CD14-positive monocyte (primary cell): ENCODE data around the gene SETD3. TPM values are rescaled to one million over a fixed set of nuclear protein-coding genes. Genes with fewer than 3 reads are reported as not detected.
A peak's percentile ranks its signal among the peaks of the same experiment; 100 is the strongest.

Experiments
- DNase-seq, 3 donors: peaks; one replicate each; pipeline ENCODE4 v3.0.0-alpha.2; 2011 to 2022
- H2AFZ ChIP-seq: 2 replicates; pipeline ENCODE4 v1.6.0; 2012; ENCODE audit warnings: mild to moderate bottlenecking, low read depth, low read length, inconsistent platforms; ENCODE audit not compliant: insufficient read depth, poor library complexity, severe bottlenecking
- H3K27ac ChIP-seq, 2 donors: 1 replicate in 1 of 2; 2 replicates in 1 of 2; pipeline ENCODE4 v1.5.1; 2012 to 2013; ENCODE audit warnings: low read length in 2 of 2, control low read depth in 1 of 2, inconsistent platforms in 1 of 2, low read depth in 1 of 2, mild to moderate bottlenecking in 1 of 2
- H3K27me3 ChIP-seq, 2 donors: one replicate each; pipeline versions ENCODE4 v1.6.0 to v1.6.1; 2011 to 2013; ENCODE audit warnings: low read length in 2 of 2; ENCODE audit not compliant: control insufficient read depth in 2 of 2, insufficient read depth in 2 of 2
- H3K36me3 ChIP-seq, 2 donors: replicated peaks in 1 of 2; 1 replicate in 1 of 2; 2 replicates in 1 of 2; pipeline versions ENCODE4 v1.5.1 to v1.6.1; 2012 to 2013; ENCODE audit warnings: low read length in 2 of 2, control low read depth in 1 of 2, inconsistent platforms in 1 of 2, mild to moderate bottlenecking in 1 of 2; ENCODE audit not compliant: insufficient read depth in 2 of 2, control insufficient read depth in 1 of 2
- H3K4me1 ChIP-seq, 2 donors: 1 replicate in 1 of 2; 2 replicates in 1 of 2; pipeline versions ENCODE4 v1.5.1 to v1.6.1; 2012 to 2013; ENCODE audit warnings: low read length in 2 of 2, control low read depth in 1 of 2, inconsistent platforms in 1 of 2, mild to moderate bottlenecking in 1 of 2, moderate library complexity in 1 of 2; ENCODE audit not compliant: insufficient read depth in 2 of 2, control insufficient read depth in 1 of 2
- H3K4me2 ChIP-seq: replicated peaks from 2 replicates; pipeline ENCODE3; 2012; ENCODE audit warnings: low read length, moderate library complexity, mild to moderate bottlenecking; ENCODE audit not compliant: poor library complexity, severe bottlenecking; ENCODE audit errors: extremely low read depth
- H3K4me3 ChIP-seq, 3 experiments: fragments of 200-600 bp in 1 of 3; sonication (generic) in 1 of 3; replicated peaks in 1 of 3; 1 replicate in 2 of 3; 2 replicates in 1 of 3; pipeline ENCODE4 v1.5.1; 2011 to 2013; ENCODE audit warnings: low read length in 3 of 3, mild to moderate bottlenecking in 3 of 3, control low read depth in 2 of 3, low read depth in 2 of 3, inconsistent platforms in 1 of 3, moderate library complexity in 1 of 3
- H3K79me2 ChIP-seq: 2 replicates; pipeline ENCODE4 v1.6.0; 2012; ENCODE audit warnings: mild to moderate bottlenecking, control low read depth, inconsistent platforms, low read length, moderate library complexity; ENCODE audit not compliant: insufficient read depth
- H3K9ac ChIP-seq: 2 replicates; pipeline ENCODE4 v1.6.0; 2017; ENCODE audit warnings: low read length, mild to moderate bottlenecking; ENCODE audit not compliant: insufficient read depth, poor library complexity, severe bottlenecking
- H3K9me3 ChIP-seq, 2 donors: replicated peaks in 1 of 2; 1 replicate in 1 of 2; 2 replicates in 1 of 2; pipeline versions ENCODE4 v1.5.1 to v1.6.1; 2012 to 2013; ENCODE audit warnings: low read length in 2 of 2, control low read depth in 1 of 2; ENCODE audit not compliant: control insufficient read depth in 1 of 2, insufficient read depth in 1 of 2
- H4K20me1 ChIP-seq: 2 replicates; pipeline ENCODE4 v1.6.0; 2012; ENCODE audit warnings: mild to moderate bottlenecking, low read length, control low read depth, moderate library complexity; ENCODE audit not compliant: insufficient read depth
- H3K27ac Mint-ChIP-seq, 7 donors: one replicate each; pipeline ENCODE4 v1.8.0; 2020; ENCODE audit warnings: mild to moderate bottlenecking in 7 of 7, mixed read lengths in 7 of 7, moderate library complexity in 6 of 7, inconsistent platforms in 2 of 7
- H3K27me3 Mint-ChIP-seq, 3 donors: one replicate each; pipeline ENCODE4 v1.8.0; 2021 to 2022; ENCODE audit warnings: low read depth in 3 of 3, mild to moderate bottlenecking in 3 of 3, mixed read lengths in 3 of 3, moderate library complexity in 3 of 3, inconsistent platforms in 1 of 3
- H3K36me3 Mint-ChIP-seq, 2 donors: one replicate each; pipeline ENCODE4 v1.8.0; 2020; ENCODE audit warnings: mixed read lengths in 2 of 2, inconsistent platforms in 1 of 2, mild to moderate bottlenecking in 1 of 2
- H3K4me1 Mint-ChIP-seq: one replicate; pipeline ENCODE4 v1.8.0; 2020; ENCODE audit warnings: mild to moderate bottlenecking, mixed read lengths
- H3K4me3 Mint-ChIP-seq, 2 donors: one replicate each; pipeline ENCODE4 v1.8.0; 2020; ENCODE audit warnings: mild to moderate bottlenecking in 2 of 2, mixed read lengths in 2 of 2, moderate library complexity in 1 of 2
- H3K9me3 Mint-ChIP-seq, 7 donors: one replicate each; pipeline ENCODE4 v1.8.0; 2020 to 2022; ENCODE audit warnings: mixed read lengths in 7 of 7, mild to moderate bottlenecking in 6 of 7, moderate library complexity in 6 of 7, inconsistent platforms in 2 of 7
- WGBS: methylation state at CpG from one replicate; pipeline ENCODE4 v1.1.5; 2013; ENCODE audit warnings: missing lambda C conversion rate; ENCODE audit not compliant: insufficient coverage; 5-methylcytosine and 5-hydroxymethylcytosine counted together
- intact Hi-C, 2 donors: fragments of 100-400 bp; cut with micrococcal nuclease; formaldehyde crosslinking; loops; one replicate each; pipeline versions ENCODE4 v1.15.0 to v1.15.1; 2023
- polyA plus RNA-seq, 3 donors: library from polyadenylated mRNA; depleted of rRNA in 1 of 3; unstranded in 2 of 3; stranded (reverse) in 1 of 3; fragments of 300-500 nt in 2 of 3; fragments of >200 nt in 1 of 3; fragmentation: Illumina TruSeq in 2 of 3; gene quantifications; 1 replicate in 2 of 3; 2 replicates in 1 of 3; pipeline ENCODE4 v1.2.3, GENCODE V29; 2012 to 2021
- TF ChIP-seq, protein P1 (sequence below): fragments of 200-600 bp; IDR thresholded peaks from one replicate; pipeline ENCODE4 v1.8.0; 2022; ENCODE audit warnings: antibody characterized with exemption, mild to moderate bottlenecking

Gene SETD3
- polyA plus RNA-seq, 3 donors, result 22.9 to 39.5 (median 38.7) TPM

DNA sequence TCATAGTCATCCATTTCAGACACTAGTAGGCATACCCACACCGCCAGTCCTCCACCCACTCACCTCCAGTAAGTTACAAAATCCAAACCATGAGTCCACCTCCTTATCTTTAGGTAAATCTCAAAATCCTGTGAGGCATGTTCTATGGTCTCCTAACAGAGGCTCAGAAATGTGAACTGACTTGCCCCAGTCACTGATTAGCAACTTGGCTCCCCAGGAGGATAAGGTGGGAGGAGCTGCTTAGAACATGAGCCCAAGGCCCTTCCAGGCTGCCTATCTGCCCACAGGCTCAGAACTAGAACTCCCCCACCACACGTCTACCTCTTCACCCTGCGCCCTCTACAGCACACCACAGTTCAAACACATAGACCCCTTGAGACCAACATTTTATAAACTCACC lies 19.9 kb downstream of the SETD3 start:
- Histone ChIP-seq H3K4me2 (no peak overlapping the region), H2AFZ (no peak overlapping the region), H3K27me3 (no peaks in the 10 kb centered on the region), H3K4me3 (no peak overlapping the region), H3K36me3 (peaks cover 90 to 100% of the 10 kb centered on the region in 2 donors), H3K9me3 (no peaks in the 10 kb centered on the region), H3K27ac (peak overlapping the region in 1 of 2 donors; percentile 32), H3K4me1 (peaks cover 0 to 6% of the 10 kb centered on the region in 2 donors), H3K9ac (no peak overlapping the region), H3K79me2 (peaks cover 23% of the 10 kb centered on the region), H4K20me1 (peaks cover 20% of the 10 kb centered on the region)
- TF ChIP-seq, protein P1, sequence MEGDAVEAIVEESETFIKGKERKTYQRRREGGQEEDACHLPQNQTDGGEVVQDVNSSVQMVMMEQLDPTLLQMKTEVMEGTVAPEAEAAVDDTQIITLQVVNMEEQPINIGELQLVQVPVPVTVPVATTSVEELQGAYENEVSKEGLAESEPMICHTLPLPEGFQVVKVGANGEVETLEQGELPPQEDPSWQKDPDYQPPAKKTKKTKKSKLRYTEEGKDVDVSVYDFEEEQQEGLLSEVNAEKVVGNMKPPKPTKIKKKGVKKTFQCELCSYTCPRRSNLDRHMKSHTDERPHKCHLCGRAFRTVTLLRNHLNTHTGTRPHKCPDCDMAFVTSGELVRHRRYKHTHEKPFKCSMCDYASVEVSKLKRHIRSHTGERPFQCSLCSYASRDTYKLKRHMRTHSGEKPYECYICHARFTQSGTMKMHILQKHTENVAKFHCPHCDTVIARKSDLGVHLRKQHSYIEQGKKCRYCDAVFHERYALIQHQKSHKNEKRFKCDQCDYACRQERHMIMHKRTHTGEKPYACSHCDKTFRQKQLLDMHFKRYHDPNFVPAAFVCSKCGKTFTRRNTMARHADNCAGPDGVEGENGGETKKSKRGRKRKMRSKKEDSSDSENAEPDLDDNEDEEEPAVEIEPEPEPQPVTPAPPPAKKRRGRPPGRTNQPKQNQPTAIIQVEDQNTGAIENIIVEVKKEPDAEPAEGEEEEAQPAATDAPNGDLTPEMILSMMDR, result no peak
- intact Hi-C loops, result no loop called here
- Mint-ChIP-seq H3K9me3 (no peaks in the 10 kb centered on the region), H3K4me1 (peaks cover 8% of the 10 kb centered on the region), H3K4me3 (no peak overlapping the region), H3K27ac (peak overlapping the region in 1 of 7 donors; percentile 30), H3K27me3 (peaks cover 0 to 1% (median 0%) of the 10 kb centered on the region in 3 donors), H3K36me3 (peaks cover 79 to 87% of the 10 kb centered on the region in 2 donors)
- 100% methylated on average over 3 of the region's 3 CpGs for WGBS
- no peak for DNase-seq

DNA sequence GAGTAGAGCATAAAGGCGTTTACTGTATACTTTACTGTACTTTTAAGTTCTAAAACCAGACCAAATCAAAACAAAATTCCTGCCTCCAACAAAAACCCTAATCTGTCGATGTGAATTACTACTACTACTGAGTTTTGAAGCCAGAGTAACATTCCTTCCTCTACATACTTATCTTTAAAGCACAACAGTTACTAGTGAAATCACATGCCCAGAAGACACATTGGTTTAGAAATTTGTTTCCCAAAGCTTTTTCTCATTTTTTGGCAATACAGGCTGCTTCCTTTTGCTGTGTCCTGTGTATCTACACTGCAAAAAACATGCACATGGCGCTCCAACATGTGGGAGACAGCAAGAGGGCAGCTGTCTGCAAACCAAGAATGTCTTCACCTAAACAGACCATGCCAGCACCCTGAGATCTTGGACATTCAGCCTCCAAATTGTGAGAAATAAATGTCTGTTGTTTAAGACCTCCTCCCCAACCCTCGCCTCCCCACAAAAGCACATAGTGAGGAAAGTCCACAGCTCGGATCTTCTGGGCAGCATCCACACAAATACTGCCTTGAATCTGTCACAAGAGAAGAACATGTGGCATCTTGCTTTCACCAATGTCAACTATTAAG lies 21.1 kb downstream of the SETD3 start:
- H4K20me1 ChIP-seq, result peaks cover 13% of the 10 kb centered on the region
- TF ChIP-seq, protein P1, result no peak
- 100% methylated on average over 4 of the region's 5 CpGs for WGBS
- peaks cover 13% of the 10 kb centered on the region for H3K79me2 ChIP-seq
- no peaks in the 10 kb centered on the region for H3K9me3 ChIP-seq
- H3K4me3 ChIP-seq, result no peak overlapping the region
- peaks cover 0 to 6% of the 10 kb centered on the region in 2 donors for H3K4me1 ChIP-seq
- no peak overlapping the region for H3K4me2 ChIP-seq
- H3K27me3 ChIP-seq, result no peaks in the 10 kb centered on the region
- H3K36me3 Mint-ChIP-seq, result peaks cover 75 to 85% of the 10 kb centered on the region in 2 donors
- H3K27ac Mint-ChIP-seq, result peak overlapping the region in 1 of 7 donors; percentile 40
- H3K36me3 ChIP-seq, result peaks cover 90 to 100% of the 10 kb centered on the region in 2 donors
- no peaks in the 10 kb centered on the region for H3K9me3 Mint-ChIP-seq
- H3K9ac ChIP-seq, result no peak overlapping the region
- H3K4me1 Mint-ChIP-seq, result peaks cover 8% of the 10 kb centered on the region
- peaks cover 0 to 1% (median 0%) of the 10 kb centered on the region in 3 donors for H3K27me3 Mint-ChIP-seq
- no peak for DNase-seq
- intact Hi-C loops, result no loop called here
- no peak overlapping the region for H2AFZ ChIP-seq
- no peak overlapping the region for H3K27ac ChIP-seq
- H3K4me3 Mint-ChIP-seq, result no peak overlapping the region
